ENCODE measurements around the gene SLC9A1.
"Not testable (repeated sequence)": the region's sequence is repeated elsewhere in the genome, so short reads cannot be mapped to it uniquely, and the experiment has no call there.

- TF ChIP-seq EZH2 (IDR thresholded peaks at IDR 0.05; ENCODE audit: borderline replicate concordance, control insufficient read depth, low read depth, low read length); BRCA1 (IDR thresholded peaks at IDR 0.05; ENCODE audit: low read depth, low read length): not testable (repeated sequence)
Observed at GRCh38 chr1:27125125-27125524, 29.8 kb downstream of the SLC9A1 start.

Data from GM12878 (cell line).